HL-60 (cell line): ENCODE results near the gene HABP2.

Source experiments
- DNase-seq, 2 experiments: peaks; one replicate each; pipeline ENCODE4 v3.0.0-alpha.2; 2010 to 2020; ENCODE audit warnings: low read depth in 1 of 2, low spot score in 1 of 2
- H3K27ac ChIP-seq: fragments of 250-450 bp; sonication (Bioruptor Pico); replicated peaks from 2 replicates; pipeline ENCODE4 v1.5.1; 2020; ENCODE audit warnings: mild to moderate bottlenecking, moderate library complexity
- H3K27me3 ChIP-seq: fragments of 250-450 bp; sonication (Bioruptor Pico); 2 replicates; pipeline ENCODE4 v1.5.1; 2021; ENCODE audit warnings: mild to moderate bottlenecking, moderate library complexity; ENCODE audit not compliant: insufficient read depth, poor library complexity, severe bottlenecking
- H3K4me3 ChIP-seq: replicated peaks from 2 replicates; pipeline ENCODE4 v1.5.1; 2011; ENCODE audit warnings: mild to moderate bottlenecking, control low read depth, low read length; ENCODE audit not compliant: insufficient read depth
- GABPA ChIP-seq: IDR thresholded peaks from 2 replicates; pipeline ENCODE4 v1.6.1; 2012; ENCODE audit warnings: low read depth
- POLR2AphosphoS5 ChIP-seq: IDR thresholded peaks from 2 replicates; pipeline ENCODE4 v1.6.1; 2012; ENCODE audit warnings: low read depth
- SPI1 ChIP-seq: IDR thresholded peaks from 2 replicates; pipeline ENCODE4 v1.6.1; 2012; ENCODE audit warnings: low read depth, mild to moderate bottlenecking, borderline replicate concordance
- TF ChIP-seq, protein P1 (sequence below): IDR thresholded peaks from 2 replicates; pipeline ENCODE4 v1.6.1; 2012; ENCODE audit warnings: low read depth; ENCODE audit not compliant: insufficient replicate concordance
- TF ChIP-seq, protein P2 (sequence below): IDR thresholded peaks from one replicate; pipeline ENCODE4 v1.5.1; 2011; ENCODE audit warnings: low read length, control low read depth, inconsistent platforms; ENCODE audit not compliant: insufficient read depth

HABP2 gene

DNA sequence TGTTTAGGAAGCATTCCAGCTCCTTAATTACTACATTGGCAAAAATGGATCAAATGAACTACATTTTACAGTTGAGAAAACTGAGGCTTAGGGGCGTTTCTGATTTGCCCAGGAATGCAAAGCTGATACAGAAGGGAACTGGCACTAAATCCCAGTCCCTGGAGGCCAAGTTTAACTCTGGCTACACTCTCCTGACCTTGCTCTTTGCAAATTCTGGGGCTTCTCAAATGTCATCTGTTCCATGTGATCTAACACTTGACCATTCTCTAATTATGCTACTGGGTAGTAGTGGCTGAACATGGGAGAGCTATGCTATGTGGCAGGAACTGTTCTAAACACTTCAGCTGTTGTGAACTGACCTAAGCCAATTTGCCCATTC, 11.3 kb upstream of the HABP2 start:
- Histone ChIP-seq H3K27ac (no peak overlapping the region), H3K4me3 (no peak overlapping the region), H3K27me3 (no peaks in the 10 kb centered on the region)
- no peak for DNase-seq
- TF ChIP-seq POLR2AphosphoS5 (no peak), SPI1 (no peak), GABPA (no peak)
- TF ChIP-seq, protein P1, sequence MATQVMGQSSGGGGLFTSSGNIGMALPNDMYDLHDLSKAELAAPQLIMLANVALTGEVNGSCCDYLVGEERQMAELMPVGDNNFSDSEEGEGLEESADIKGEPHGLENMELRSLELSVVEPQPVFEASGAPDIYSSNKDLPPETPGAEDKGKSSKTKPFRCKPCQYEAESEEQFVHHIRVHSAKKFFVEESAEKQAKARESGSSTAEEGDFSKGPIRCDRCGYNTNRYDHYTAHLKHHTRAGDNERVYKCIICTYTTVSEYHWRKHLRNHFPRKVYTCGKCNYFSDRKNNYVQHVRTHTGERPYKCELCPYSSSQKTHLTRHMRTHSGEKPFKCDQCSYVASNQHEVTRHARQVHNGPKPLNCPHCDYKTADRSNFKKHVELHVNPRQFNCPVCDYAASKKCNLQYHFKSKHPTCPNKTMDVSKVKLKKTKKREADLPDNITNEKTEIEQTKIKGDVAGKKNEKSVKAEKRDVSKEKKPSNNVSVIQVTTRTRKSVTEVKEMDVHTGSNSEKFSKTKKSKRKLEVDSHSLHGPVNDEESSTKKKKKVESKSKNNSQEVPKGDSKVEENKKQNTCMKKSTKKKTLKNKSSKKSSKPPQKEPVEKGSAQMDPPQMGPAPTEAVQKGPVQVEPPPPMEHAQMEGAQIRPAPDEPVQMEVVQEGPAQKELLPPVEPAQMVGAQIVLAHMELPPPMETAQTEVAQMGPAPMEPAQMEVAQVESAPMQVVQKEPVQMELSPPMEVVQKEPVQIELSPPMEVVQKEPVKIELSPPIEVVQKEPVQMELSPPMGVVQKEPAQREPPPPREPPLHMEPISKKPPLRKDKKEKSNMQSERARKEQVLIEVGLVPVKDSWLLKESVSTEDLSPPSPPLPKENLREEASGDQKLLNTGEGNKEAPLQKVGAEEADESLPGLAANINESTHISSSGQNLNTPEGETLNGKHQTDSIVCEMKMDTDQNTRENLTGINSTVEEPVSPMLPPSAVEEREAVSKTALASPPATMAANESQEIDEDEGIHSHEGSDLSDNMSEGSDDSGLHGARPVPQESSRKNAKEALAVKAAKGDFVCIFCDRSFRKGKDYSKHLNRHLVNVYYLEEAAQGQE: no peak
- TF ChIP-seq, protein P2, sequence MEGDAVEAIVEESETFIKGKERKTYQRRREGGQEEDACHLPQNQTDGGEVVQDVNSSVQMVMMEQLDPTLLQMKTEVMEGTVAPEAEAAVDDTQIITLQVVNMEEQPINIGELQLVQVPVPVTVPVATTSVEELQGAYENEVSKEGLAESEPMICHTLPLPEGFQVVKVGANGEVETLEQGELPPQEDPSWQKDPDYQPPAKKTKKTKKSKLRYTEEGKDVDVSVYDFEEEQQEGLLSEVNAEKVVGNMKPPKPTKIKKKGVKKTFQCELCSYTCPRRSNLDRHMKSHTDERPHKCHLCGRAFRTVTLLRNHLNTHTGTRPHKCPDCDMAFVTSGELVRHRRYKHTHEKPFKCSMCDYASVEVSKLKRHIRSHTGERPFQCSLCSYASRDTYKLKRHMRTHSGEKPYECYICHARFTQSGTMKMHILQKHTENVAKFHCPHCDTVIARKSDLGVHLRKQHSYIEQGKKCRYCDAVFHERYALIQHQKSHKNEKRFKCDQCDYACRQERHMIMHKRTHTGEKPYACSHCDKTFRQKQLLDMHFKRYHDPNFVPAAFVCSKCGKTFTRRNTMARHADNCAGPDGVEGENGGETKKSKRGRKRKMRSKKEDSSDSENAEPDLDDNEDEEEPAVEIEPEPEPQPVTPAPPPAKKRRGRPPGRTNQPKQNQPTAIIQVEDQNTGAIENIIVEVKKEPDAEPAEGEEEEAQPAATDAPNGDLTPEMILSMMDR: no peak

DNA sequence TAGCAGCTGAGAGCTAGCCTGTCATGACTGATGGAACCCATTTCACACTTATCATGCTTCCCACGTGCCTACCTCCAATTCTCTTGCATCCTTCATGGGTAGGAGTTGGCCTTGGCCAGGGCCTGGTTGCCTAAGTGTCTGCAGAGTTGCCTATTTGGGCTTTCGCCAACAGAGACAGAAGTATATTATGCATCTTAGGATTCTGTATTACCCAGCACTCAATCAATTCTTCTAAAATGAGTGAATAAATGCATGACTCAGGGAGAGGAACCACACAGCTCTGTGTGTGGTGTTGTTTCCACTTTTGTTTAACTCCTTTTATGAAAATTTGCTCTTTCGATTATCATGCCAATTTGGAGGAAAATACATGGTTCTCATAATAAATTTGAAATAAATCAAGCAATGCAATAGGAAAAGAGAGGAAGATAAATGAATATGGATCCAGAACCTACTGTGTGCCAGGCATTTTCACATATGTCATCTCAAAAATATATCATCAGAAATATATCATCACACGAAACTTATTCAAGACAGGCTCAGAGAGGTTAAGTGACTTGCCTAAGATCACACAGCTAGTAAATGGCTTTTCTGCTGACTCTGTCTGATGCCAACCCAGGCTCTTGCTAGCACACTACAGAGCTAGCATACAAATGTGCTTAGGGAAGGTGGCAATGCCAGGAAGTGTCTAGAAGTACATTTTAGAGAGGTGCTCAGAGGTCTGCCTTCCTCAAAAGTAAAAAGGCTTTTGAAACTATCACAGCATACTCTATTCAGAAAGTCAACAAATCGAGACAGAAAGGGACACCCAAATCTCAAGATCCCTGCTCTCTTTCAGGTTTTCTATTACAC, 9.5 kb upstream of the HABP2 start:
- H3K27ac ChIP-seq: no peak overlapping the region
- no peak overlapping the region for H3K4me3 ChIP-seq
- no peak for TF ChIP-seq GABPA
- TF ChIP-seq, protein P1: no peak
- TF ChIP-seq, protein P2: no peak
- TF ChIP-seq POLR2AphosphoS5: no peak
- no peak for TF ChIP-seq SPI1
- no peaks in the 10 kb centered on the region for H3K27me3 ChIP-seq
- DNase-seq: no peak

DNA sequence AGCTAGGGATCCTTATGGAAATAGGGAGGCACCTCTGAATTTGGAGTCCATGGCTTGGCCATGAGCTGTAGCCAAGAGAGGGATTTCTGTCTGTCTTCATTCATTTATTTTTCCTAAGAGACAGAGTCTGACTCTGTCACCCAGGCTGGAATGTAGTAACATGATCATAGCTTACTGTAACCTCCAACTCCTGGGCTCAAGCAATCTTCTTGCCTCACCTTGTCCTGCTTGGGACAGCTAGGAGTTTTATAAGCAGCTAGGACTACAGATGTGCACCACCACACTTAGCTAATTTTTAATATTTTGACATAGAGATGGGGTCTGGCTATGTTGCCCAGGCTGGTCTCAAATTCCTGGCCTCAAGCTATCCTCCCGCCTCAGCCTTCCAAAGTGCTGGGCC, 8.5 kb upstream of the HABP2 start:
- Histone ChIP-seq H3K27ac (no peak overlapping the region), H3K27me3 (no peaks in the 10 kb centered on the region), H3K4me3 (no peak overlapping the region)
- TF ChIP-seq POLR2AphosphoS5 (no peak), SPI1 (no peak), GABPA (no peak)
- TF ChIP-seq, protein P1: no peak
- TF ChIP-seq, protein P2: no peak
- no peak for DNase-seq
